HepG2 (cell line): Measurements from ENCODE around the gene LDB3.

Source experiments
- FOSL1 ChIP-seq: sonication (generic); formaldehyde crosslinking; IDR thresholded peaks from 2 replicates; pipeline ENCODE4 v1.9.0; 2021; ENCODE audit warnings: missing genetic modification reagents, borderline replicate concordance
- HNF4A ChIP-seq: sonication (generic); formaldehyde crosslinking; IDR thresholded peaks from 2 replicates; pipeline ENCODE4 v1.4.0; 2020; ENCODE audit warnings: missing genetic modification reagents
- MAF1 ChIP-seq: sonication (generic); formaldehyde crosslinking; IDR thresholded peaks from 2 replicates; pipeline ENCODE4 v1.5.0; 2020; ENCODE audit warnings: missing genetic modification reagents, borderline replicate concordance
- PCBP2 ChIP-seq: fragments of 200-400 bp; formaldehyde crosslinking; optimal IDR thresholded peaks from 2 replicates; pipeline ENCODE3; 2018; ENCODE audit warnings: low read length, low read depth; ENCODE audit not compliant: poor library complexity, severe bottlenecking
- SATB2 ChIP-seq: sonication (generic); formaldehyde crosslinking; IDR thresholded peaks from 2 replicates; pipeline ENCODE4 v1.5.0; 2020; ENCODE audit warnings: missing genetic modification reagents
- SPEN ChIP-seq: sonication (generic); formaldehyde crosslinking; IDR thresholded peaks from 2 replicates; pipeline ENCODE4 v1.5.1; 2020; ENCODE audit warnings: low read depth, mild to moderate bottlenecking, missing genetic modification reagents
- TAF1 ChIP-seq: sonication (generic); formaldehyde crosslinking; IDR thresholded peaks from 2 replicates; pipeline ENCODE4 v1.4.0; 2020; ENCODE audit warnings: missing genetic modification reagents
- ZBTB7A ChIP-seq: sonication (generic); formaldehyde crosslinking; IDR thresholded peaks from 2 replicates; pipeline ENCODE4 v1.8.0; 2022; ENCODE audit warnings: mild to moderate bottlenecking, missing genetic modification reagents
- ZNF253 ChIP-seq: sonication (generic); formaldehyde crosslinking; IDR thresholded peaks from 2 replicates; pipeline ENCODE4 v1.8.0; 2022; ENCODE audit warnings: mild to moderate bottlenecking, missing genetic modification reagents, borderline replicate concordance
- ZNF501 ChIP-seq: sonication (generic); formaldehyde crosslinking; IDR thresholded peaks from 2 replicates; pipeline ENCODE4 v1.5.1; 2020; ENCODE audit warnings: mild to moderate bottlenecking, moderate library complexity, missing genetic modification reagents
- ZNF839 ChIP-seq: sonication (generic); formaldehyde crosslinking; IDR thresholded peaks from 2 replicates; pipeline ENCODE4 v1.4.0; 2020; ENCODE audit warnings: missing genetic modification reagents, mild to moderate bottlenecking, borderline replicate concordance

GRCh38 chr10:86710987-86711512, 42.7 kb downstream of the LDB3 start:
- TF ChIP-seq ZNF501 (CRISPR knock-in tag): 0 out of 2 replicates have a peak, but pooled peaks have one; percentile 30
- TF ChIP-seq MAF1 (CRISPR knock-in tag): no peak
- no peak for TF ChIP-seq ZNF253 (CRISPR knock-in tag)
- TF ChIP-seq HNF4A (CRISPR knock-in tag): no peak; the same call in 1 of the 2 replicates
- no peak for TF ChIP-seq ZBTB7A (CRISPR knock-in tag)
- TF ChIP-seq ZNF839 (CRISPR knock-in tag): no peak
- no peak for TF ChIP-seq SATB2 (CRISPR knock-in tag)
- no peak for TF ChIP-seq PCBP2
- TF ChIP-seq FOSL1 (CRISPR knock-in tag): no peak
- peak; percentile 61 for TF ChIP-seq SPEN
- TF ChIP-seq TAF1 (CRISPR knock-in tag): peak; percentile 53; the same call in 1 of the 2 replicates
